Mesenchymal stem cell (in vitro differentiated cells and primary cell): ENCODE data around the gene USP20.
A peak's percentile ranks its signal among the peaks of the same experiment; 100 is the strongest.

Experiments
- DNase-seq: peaks from one replicate; pipeline ENCODE4 v3.0.0-alpha.2; 2013
- H2AFZ ChIP-seq: one replicate; pipeline ENCODE4 v1.6.1; 2013; ENCODE audit warnings: low read depth, mild to moderate bottlenecking, control low read depth, inconsistent platforms, low read length, moderate library complexity
- H2AK5ac ChIP-seq: 2 replicates; pipeline ENCODE4 v1.6.1; 2013; ENCODE audit warnings: low read length, moderate library complexity, mild to moderate bottlenecking, inconsistent platforms; ENCODE audit not compliant: severe bottlenecking
- H2BK120ac ChIP-seq: one replicate; pipeline ENCODE4 v1.6.1; 2013; ENCODE audit warnings: low read depth, mild to moderate bottlenecking, inconsistent platforms, low read length, moderate library complexity
- H2BK12ac ChIP-seq, 2 experiments: one replicate each; pipeline ENCODE4 v1.6.1; 2013; ENCODE audit warnings: inconsistent platforms in 2 of 2, low read length in 2 of 2, mild to moderate bottlenecking in 2 of 2, moderate library complexity in 2 of 2, control low read depth in 1 of 2
- H2BK15ac ChIP-seq: one replicate; pipeline ENCODE4 v1.6.1; 2013; ENCODE audit warnings: mild to moderate bottlenecking, low read depth, inconsistent platforms; ENCODE audit not compliant: poor library complexity, severe bottlenecking
- H2BK5ac ChIP-seq: 2 replicates; pipeline ENCODE4 v1.6.1; 2013; ENCODE audit warnings: low read depth, mild to moderate bottlenecking, low read length, control low read depth, inconsistent platforms; ENCODE audit not compliant: poor library complexity, severe bottlenecking
- H3K14ac ChIP-seq, 2 experiments: one replicate each; pipeline ENCODE4 v1.6.1; 2013; ENCODE audit warnings: inconsistent platforms in 2 of 2, low read length in 2 of 2, control low read depth in 1 of 2, mild to moderate bottlenecking in 1 of 2, moderate library complexity in 1 of 2
- H3K18ac ChIP-seq, 2 experiments: one replicate each; pipeline ENCODE4 v1.6.1; 2013; ENCODE audit warnings: inconsistent platforms in 2 of 2, low read length in 2 of 2, control low read depth in 1 of 2, low read depth in 1 of 2, mild to moderate bottlenecking in 1 of 2
- H3K23ac ChIP-seq, 2 experiments: one replicate each; pipeline ENCODE4 v1.6.1; 2013; ENCODE audit warnings: inconsistent platforms in 2 of 2, low read length in 2 of 2, mild to moderate bottlenecking in 2 of 2, moderate library complexity in 2 of 2, control low read depth in 1 of 2
- H3K27ac ChIP-seq: 2 replicates; pipeline ENCODE4 v1.5.1; 2013; ENCODE audit warnings: mild to moderate bottlenecking, moderate library complexity, low read length, control low read depth, inconsistent platforms; ENCODE audit not compliant: poor library complexity, severe bottlenecking
- H3K27me3 ChIP-seq, 2 experiments: 2 replicates each; pipeline versions ENCODE4 v1.6.1 to v1.7.0; 2013; ENCODE audit warnings: low read length in 2 of 2, mild to moderate bottlenecking in 2 of 2, moderate library complexity in 2 of 2, control low read depth in 1 of 2, inconsistent platforms in 1 of 2; ENCODE audit not compliant: control insufficient read depth in 1 of 2, insufficient read depth in 1 of 2
- H3K36me3 ChIP-seq, 2 experiments: 2 replicates each; pipeline versions ENCODE4 v1.6.1 to v1.7.0; 2013; ENCODE audit warnings: low read length in 2 of 2, control low read depth in 1 of 2, inconsistent platforms in 1 of 2, low read depth in 1 of 2, mild to moderate bottlenecking in 1 of 2; ENCODE audit not compliant: insufficient read depth in 2 of 2, control insufficient read depth in 1 of 2
- H3K4ac ChIP-seq, 2 experiments: one replicate each; pipeline ENCODE4 v1.6.1; 2013; ENCODE audit warnings: inconsistent platforms in 2 of 2, low read length in 2 of 2, mild to moderate bottlenecking in 2 of 2, moderate library complexity in 2 of 2, control low read depth in 1 of 2, low read depth in 1 of 2
- H3K4me1 ChIP-seq: 2 replicates; pipeline ENCODE4 v1.6.1; 2013; ENCODE audit warnings: low read depth, low read length, control low read depth; ENCODE audit not compliant: control insufficient read depth, insufficient read depth
- H3K4me2 ChIP-seq: 2 replicates; pipeline ENCODE4 v1.6.1; 2013; ENCODE audit warnings: low read length, mild to moderate bottlenecking, inconsistent platforms; ENCODE audit not compliant: poor library complexity, severe bottlenecking
- H3K4me3 ChIP-seq, 2 experiments: 2 replicates each; pipeline versions ENCODE4 v1.5.1 to v1.7.0; 2013; ENCODE audit warnings: low read length in 2 of 2, mild to moderate bottlenecking in 2 of 2, control low read depth in 1 of 2, low read depth in 1 of 2; ENCODE audit not compliant: insufficient read depth in 1 of 2
- H3K79me1 ChIP-seq: replicated peaks from 2 replicates; pipeline ENCODE4 v1.6.1; 2013; ENCODE audit warnings: mild to moderate bottlenecking, control low read depth, low read length, inconsistent platforms; ENCODE audit not compliant: poor library complexity, severe bottlenecking
- H3K9ac ChIP-seq: 2 replicates; pipeline ENCODE4 v1.7.0; 2013; ENCODE audit warnings: mild to moderate bottlenecking, low read length, moderate library complexity
- H3K9me3 ChIP-seq: 2 replicates; pipeline ENCODE4 v1.7.0; 2013; ENCODE audit warnings: mild to moderate bottlenecking, low read length; ENCODE audit not compliant: control insufficient read depth
- H4K8ac ChIP-seq: one replicate; pipeline ENCODE4 v1.6.1; 2013; ENCODE audit warnings: inconsistent platforms, mild to moderate bottlenecking, low read length, moderate library complexity
- H4K91ac ChIP-seq: one replicate; pipeline ENCODE4 v1.6.1; 2013; ENCODE audit warnings: mild to moderate bottlenecking, low read length, inconsistent platforms
- WGBS: methylation state at CpG from one replicate; pipeline ENCODE4 v1.1.7; 2013; ENCODE audit warnings: mixed read lengths; 5-methylcytosine and 5-hydroxymethylcytosine counted together

The USP20 gene

GRCh38 chr9:129848712-129849441 lies 13.6 kb downstream of the USP20 start:
- Histone ChIP-seq H3K23ac (peak overlapping the region in 1 of 2 experiments; percentile 41), H3K27me3 (no peaks in the 10 kb centered on the region), H2BK12ac (no peak overlapping the region), H2AFZ (no peak overlapping the region), H2AK5ac (no peak overlapping the region), H2BK5ac (no peak overlapping the region), H3K4me2 (no peak overlapping the region), H3K14ac (no peak overlapping the region), H3K36me3 (peaks cover 26 to 44% of the 10 kb centered on the region in 2 experiments), H2BK120ac (no peak overlapping the region), H2BK15ac (no peak overlapping the region), H3K79me1 (peaks cover 2% of the 10 kb centered on the region), H4K91ac (no peak overlapping the region), H3K4me1 (peaks cover 4% of the 10 kb centered on the region), H3K9ac (no peak overlapping the region), H3K18ac (no peak overlapping the region), H3K4ac (no peak overlapping the region), H3K27ac (no peak overlapping the region), H3K9me3 (no peaks in the 10 kb centered on the region), H4K8ac (no peak overlapping the region), H3K4me3 (no peak overlapping the region)
- WGBS: 78% methylated on average over 4 of the region's 4 CpGs
- no peak for DNase-seq

DNA sequence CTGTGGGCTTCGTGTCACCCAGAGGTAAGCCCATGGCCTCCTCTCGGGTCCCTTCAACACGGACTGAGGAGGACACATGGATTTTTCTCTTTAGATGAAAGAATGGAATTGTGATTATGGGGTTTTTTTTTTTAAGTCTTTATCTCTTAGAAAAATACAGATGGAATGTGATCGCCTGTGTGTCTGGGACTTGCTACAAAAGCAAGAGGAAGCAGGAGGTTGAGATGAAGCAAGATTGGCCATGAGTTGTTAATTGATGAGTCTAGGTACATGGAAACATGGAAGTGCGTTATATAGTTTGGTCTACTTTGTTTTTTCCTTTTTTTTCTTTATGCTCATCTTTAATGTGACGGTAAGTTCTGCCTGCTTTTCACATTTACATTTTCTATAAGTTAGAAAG lies 14.6 kb downstream of the USP20 start:
- Histone ChIP-seq H3K9ac (no peak overlapping the region), H2BK12ac (no peak overlapping the region), H2BK5ac (no peak overlapping the region), H2AFZ (no peak overlapping the region), H2BK120ac (no peak overlapping the region), H4K8ac (no peak overlapping the region), H3K27ac (no peak overlapping the region), H3K23ac (no peak overlapping the region), H3K27me3 (no peaks in the 10 kb centered on the region), H3K4ac (no peak overlapping the region), H3K9me3 (no peaks in the 10 kb centered on the region), H3K4me1 (peaks cover 4% of the 10 kb centered on the region), H3K4me3 (no peak overlapping the region), H4K91ac (no peak overlapping the region), H3K18ac (no peak overlapping the region), H2BK15ac (no peak overlapping the region), H3K4me2 (no peak overlapping the region), H3K79me1 (peaks cover 2% of the 10 kb centered on the region), H3K36me3 (peaks cover 30 to 54% of the 10 kb centered on the region in 2 experiments), H2AK5ac (no peak overlapping the region), H3K14ac (no peak overlapping the region)
- DNase-seq: no peak
- WGBS: 91% methylated on average over 6 of the region's 6 CpGs

- H3K27me3 ChIP-seq: no peaks in the 10 kb centered on the region
- peaks cover 35 to 62% of the 10 kb centered on the region in 2 experiments for H3K36me3 ChIP-seq
- no peak overlapping the region for H4K91ac ChIP-seq
- no peak overlapping the region for H3K23ac ChIP-seq
- peaks cover 4% of the 10 kb centered on the region for H3K4me1 ChIP-seq
- no peak for DNase-seq
- H2AFZ ChIP-seq: no peak overlapping the region
- H4K8ac ChIP-seq: no peak overlapping the region
- H3K9ac ChIP-seq: no peak overlapping the region
- H2BK12ac ChIP-seq: no peak overlapping the region
- no peak overlapping the region for H3K27ac ChIP-seq
- WGBS: 99% methylated on average over 5 of the region's 6 CpGs
- no peak overlapping the region for H3K18ac ChIP-seq
- H3K79me1 ChIP-seq: peaks cover 2% of the 10 kb centered on the region
- H3K14ac ChIP-seq: no peak overlapping the region
- no peak overlapping the region for H3K4me3 ChIP-seq
- H2AK5ac ChIP-seq: no peak overlapping the region
- no peak overlapping the region for H3K4ac ChIP-seq
- H2BK15ac ChIP-seq: no peak overlapping the region
- H2BK5ac ChIP-seq: no peak overlapping the region
- H2BK120ac ChIP-seq: no peak overlapping the region
- no peaks in the 10 kb centered on the region for H3K9me3 ChIP-seq
- no peak overlapping the region for H3K4me2 ChIP-seq
These were observed 15.7 kb downstream of the USP20 start for GRCh38 chr9:129850821-129851550.

- Histone ChIP-seq H3K9ac (no peak overlapping the region), H2BK15ac (no peak overlapping the region), H3K4me3 (no peak overlapping the region), H2AFZ (no peak overlapping the region), H3K27me3 (no peaks in the 10 kb centered on the region), H2AK5ac (no peak overlapping the region), H2BK5ac (no peak overlapping the region), H4K8ac (no peak overlapping the region), H3K23ac (no peak overlapping the region), H3K4me2 (no peak overlapping the region), H3K4ac (no peak overlapping the region), H2BK12ac (no peak overlapping the region), H4K91ac (no peak overlapping the region), H3K79me1 (peaks cover 2% of the 10 kb centered on the region), H2BK120ac (no peak overlapping the region), H3K4me1 (peaks cover 4% of the 10 kb centered on the region), H3K27ac (no peak overlapping the region), H3K9me3 (no peaks in the 10 kb centered on the region), H3K18ac (no peak overlapping the region), H3K36me3 (peaks cover 42 to 70% of the 10 kb centered on the region in 2 experiments), H3K14ac (no peak overlapping the region)
- DNase-seq: no peak
- 81% methylated on average over 5 of the region's 5 CpGs for WGBS
These were observed 16.6 kb downstream of the USP20 start for GRCh38 chr9:129851821-129852220.
